Astrocyte (in vitro differentiated cells and primary cell): Measurements from ENCODE around the gene LIPC. TPM values are rescaled to one million over a fixed set of nuclear protein-coding genes. Genes with fewer than 3 reads are reported as not detected.

Experiments
- DNase-seq: peaks from one replicate; pipeline ENCODE4 v3.0.0-alpha.2; 2010; ENCODE audit warnings: low read depth
- FAIRE-seq: peaks from 2 replicates; lab custom pipeline; 2011; peaks lifted over from hg19 to GRCh38; lab: Jason Lieb, UNC
- H2AFZ ChIP-seq: 2 replicates; pipeline ENCODE4 v1.6.0; 2012; ENCODE audit warnings: low read depth, low read length, inconsistent platforms
- H3K27ac ChIP-seq: 2 replicates; pipeline ENCODE4 v1.5.1; 2011; ENCODE audit warnings: low read depth, low read length, inconsistent platforms
- H3K27me3 ChIP-seq: 2 replicates; pipeline ENCODE4 v1.6.0; 2011; ENCODE audit warnings: low read length, inconsistent platforms; ENCODE audit not compliant: insufficient read depth
- H3K36me3 ChIP-seq: 2 replicates; pipeline ENCODE4 v1.5.1; 2011; ENCODE audit warnings: low read length, inconsistent platforms; ENCODE audit not compliant: insufficient read depth
- H3K4me1 ChIP-seq: 2 replicates; pipeline ENCODE4 v1.5.1; 2011; ENCODE audit warnings: low read length, inconsistent platforms; ENCODE audit not compliant: insufficient read depth
- H3K4me2 ChIP-seq: 2 replicates; pipeline ENCODE4 v1.6.0; 2012; ENCODE audit warnings: low read length, inconsistent platforms
- H3K4me3 ChIP-seq: 2 replicates; pipeline ENCODE4 v1.5.1; 2011; ENCODE audit warnings: low read depth, mild to moderate bottlenecking, low read length, inconsistent platforms; ENCODE audit not compliant: insufficient read depth
- H3K79me2 ChIP-seq: 2 replicates; pipeline ENCODE4 v1.6.0; 2012; ENCODE audit warnings: mild to moderate bottlenecking, low read length, inconsistent platforms; ENCODE audit not compliant: insufficient read depth
- H3K9ac ChIP-seq: 2 replicates; pipeline ENCODE4 v1.6.0; 2012; ENCODE audit warnings: mild to moderate bottlenecking, low read length, inconsistent platforms
- H3K9me3 ChIP-seq: 2 replicates; pipeline ENCODE4 v1.5.1; 2012; ENCODE audit warnings: low read depth, mild to moderate bottlenecking, low read length, inconsistent platforms; ENCODE audit not compliant: insufficient read depth
- H4K20me1 ChIP-seq: 2 replicates; pipeline ENCODE4 v1.6.0; 2012; ENCODE audit warnings: low read length, inconsistent platforms; ENCODE audit not compliant: insufficient read depth
- H3K27ac Mint-ChIP-seq: one replicate; pipeline ENCODE4 v1.8.0; 2021; ENCODE audit warnings: mild to moderate bottlenecking, mixed read lengths; ENCODE audit not compliant: unreplicated experiment
- H3K27me3 Mint-ChIP-seq: one replicate; pipeline ENCODE4 v1.8.0; 2021; ENCODE audit warnings: low read depth, mixed read lengths; ENCODE audit not compliant: unreplicated experiment
- H3K36me3 Mint-ChIP-seq: one replicate; pipeline ENCODE4 v1.8.0; 2021; ENCODE audit warnings: low read depth, mixed read lengths; ENCODE audit not compliant: unreplicated experiment
- H3K4me1 Mint-ChIP-seq: one replicate; pipeline ENCODE4 v1.8.0; 2021; ENCODE audit warnings: low read depth, mixed read lengths; ENCODE audit not compliant: unreplicated experiment
- H3K4me3 Mint-ChIP-seq: one replicate; pipeline ENCODE4 v1.8.0; 2021; ENCODE audit warnings: mild to moderate bottlenecking, moderate library complexity, mixed read lengths; ENCODE audit not compliant: unreplicated experiment
- H3K9me3 Mint-ChIP-seq: one replicate; pipeline ENCODE4 v1.8.0; 2021; ENCODE audit warnings: mild to moderate bottlenecking, mixed read lengths; ENCODE audit not compliant: unreplicated experiment
- EZH2 ChIP-seq: IDR thresholded peaks from 2 replicates; pipeline ENCODE4 v1.6.1; 2012; ENCODE audit warnings: mild to moderate bottlenecking, low read length, inconsistent platforms; ENCODE audit not compliant: insufficient read depth
- total RNA-seq: library from RNA; stranded (reverse); gene quantifications from 2 replicates; pipeline ENCODE4 v1.2.1, GENCODE V29; 2021
- TF ChIP-seq, protein P1 (sequence below): IDR thresholded peaks from 2 replicates; pipeline ENCODE4 v1.5.1; 2011; ENCODE audit warnings: low read depth, mild to moderate bottlenecking, inconsistent platforms, low read length, moderate library complexity; ENCODE audit not compliant: insufficient read depth

LIPC gene
- total RNA-seq, 1 donor from 2014 or later, result not detected

DNA sequence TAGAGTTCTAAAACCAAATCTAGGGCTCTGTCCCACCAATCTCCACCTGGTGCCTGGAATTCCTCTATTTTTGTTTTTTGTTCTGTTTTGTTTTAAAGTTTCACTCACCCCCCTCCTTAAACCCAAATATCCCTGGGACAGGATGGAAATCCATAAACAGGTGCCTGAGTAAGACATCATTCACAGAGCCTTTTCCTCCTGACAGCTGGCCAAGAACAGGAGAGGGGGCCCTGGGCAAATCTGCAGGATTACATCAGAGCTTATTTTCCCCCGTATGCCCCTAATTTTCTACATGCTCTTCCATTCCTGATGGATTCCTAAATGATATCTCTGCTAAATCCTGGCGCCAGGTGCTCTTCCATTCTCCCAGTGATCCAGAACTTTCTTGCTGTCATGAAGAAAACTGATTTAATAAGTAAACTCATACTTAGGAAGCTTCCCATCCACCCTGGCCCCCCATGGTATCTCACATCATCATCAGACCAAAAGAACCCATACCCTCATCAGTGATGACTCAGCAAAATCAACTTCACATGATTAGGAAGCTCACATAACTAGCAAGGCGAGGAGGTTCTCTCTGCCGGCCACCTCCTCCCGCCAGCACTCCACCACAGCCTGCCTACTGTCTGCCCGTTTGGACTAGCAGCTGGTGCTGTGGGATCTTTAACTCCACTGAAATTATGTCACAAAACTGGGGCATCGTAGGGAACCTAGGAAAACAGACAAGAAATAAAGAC, 61.0 kb downstream of the LIPC start:
- Histone ChIP-seq H3K9me3 (peaks cover 5% of the 10 kb centered on the region), H4K20me1 (no peaks in the 10 kb centered on the region), H3K27ac (no peak overlapping the region), H3K36me3 (no peaks in the 10 kb centered on the region), H3K79me2 (no peaks in the 10 kb centered on the region), H3K27me3 (peaks cover 3% of the 10 kb centered on the region), H3K4me2 (no peak overlapping the region), H3K4me1 (no peaks in the 10 kb centered on the region), H3K4me3 (no peak overlapping the region), H2AFZ (no peak overlapping the region), H3K9ac (no peak overlapping the region)
- DNase-seq, result no peak
- no peak for FAIRE-seq
- peaks cover 5% of the 10 kb centered on the region for H3K27me3 Mint-ChIP-seq
- TF ChIP-seq, protein P1, sequence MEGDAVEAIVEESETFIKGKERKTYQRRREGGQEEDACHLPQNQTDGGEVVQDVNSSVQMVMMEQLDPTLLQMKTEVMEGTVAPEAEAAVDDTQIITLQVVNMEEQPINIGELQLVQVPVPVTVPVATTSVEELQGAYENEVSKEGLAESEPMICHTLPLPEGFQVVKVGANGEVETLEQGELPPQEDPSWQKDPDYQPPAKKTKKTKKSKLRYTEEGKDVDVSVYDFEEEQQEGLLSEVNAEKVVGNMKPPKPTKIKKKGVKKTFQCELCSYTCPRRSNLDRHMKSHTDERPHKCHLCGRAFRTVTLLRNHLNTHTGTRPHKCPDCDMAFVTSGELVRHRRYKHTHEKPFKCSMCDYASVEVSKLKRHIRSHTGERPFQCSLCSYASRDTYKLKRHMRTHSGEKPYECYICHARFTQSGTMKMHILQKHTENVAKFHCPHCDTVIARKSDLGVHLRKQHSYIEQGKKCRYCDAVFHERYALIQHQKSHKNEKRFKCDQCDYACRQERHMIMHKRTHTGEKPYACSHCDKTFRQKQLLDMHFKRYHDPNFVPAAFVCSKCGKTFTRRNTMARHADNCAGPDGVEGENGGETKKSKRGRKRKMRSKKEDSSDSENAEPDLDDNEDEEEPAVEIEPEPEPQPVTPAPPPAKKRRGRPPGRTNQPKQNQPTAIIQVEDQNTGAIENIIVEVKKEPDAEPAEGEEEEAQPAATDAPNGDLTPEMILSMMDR, result no peak
- no peak for TF ChIP-seq EZH2
- H3K4me1 Mint-ChIP-seq, result peaks cover 5% of the 10 kb centered on the region
- peaks cover 3% of the 10 kb centered on the region for H3K36me3 Mint-ChIP-seq
- no peak overlapping the region for H3K27ac Mint-ChIP-seq
- H3K4me3 Mint-ChIP-seq, result no peak overlapping the region
- H3K9me3 Mint-ChIP-seq, result peaks cover 2% of the 10 kb centered on the region

DNA sequence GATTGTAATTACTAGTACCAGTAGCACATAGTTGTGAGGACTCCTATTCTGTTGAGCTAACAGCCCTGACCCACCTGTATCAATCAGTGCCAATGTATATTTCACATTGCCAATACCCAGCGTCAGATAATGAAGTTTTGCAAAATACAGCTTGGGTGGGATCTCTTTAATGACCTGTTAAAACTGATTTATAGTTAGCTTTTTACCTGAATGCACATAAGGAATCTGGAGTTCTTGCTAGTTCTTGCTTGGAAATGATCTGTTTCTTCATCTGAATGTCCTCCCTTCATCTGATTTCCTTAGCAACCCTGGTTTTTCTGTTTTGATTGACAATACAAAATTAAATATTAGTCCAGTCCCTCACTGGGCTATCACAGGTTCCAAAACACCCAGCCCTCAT, 62.8 kb downstream of the LIPC start:
- FAIRE-seq, result no peak
- H3K4me1 Mint-ChIP-seq, result peaks cover 14% of the 10 kb centered on the region
- Histone ChIP-seq H3K4me2 (no peak overlapping the region), H2AFZ (no peak overlapping the region), H3K27ac (no peak overlapping the region), H3K27me3 (peaks cover 3% of the 10 kb centered on the region), H3K9ac (no peak overlapping the region), H3K36me3 (no peaks in the 10 kb centered on the region), H3K9me3 (peaks cover 1% of the 10 kb centered on the region), H4K20me1 (no peaks in the 10 kb centered on the region), H3K79me2 (no peaks in the 10 kb centered on the region), H3K4me1 (peaks cover 6% of the 10 kb centered on the region), H3K4me3 (no peak overlapping the region)
- DNase-seq, result no peak
- H3K36me3 Mint-ChIP-seq, result no peaks in the 10 kb centered on the region
- peaks cover 5% of the 10 kb centered on the region for H3K27me3 Mint-ChIP-seq
- no peak for TF ChIP-seq EZH2
- TF ChIP-seq, protein P1, result no peak
- H3K4me3 Mint-ChIP-seq, result no peak overlapping the region
- H3K27ac Mint-ChIP-seq, result no peak overlapping the region
- peaks cover 2% of the 10 kb centered on the region for H3K9me3 Mint-ChIP-seq

DNA sequence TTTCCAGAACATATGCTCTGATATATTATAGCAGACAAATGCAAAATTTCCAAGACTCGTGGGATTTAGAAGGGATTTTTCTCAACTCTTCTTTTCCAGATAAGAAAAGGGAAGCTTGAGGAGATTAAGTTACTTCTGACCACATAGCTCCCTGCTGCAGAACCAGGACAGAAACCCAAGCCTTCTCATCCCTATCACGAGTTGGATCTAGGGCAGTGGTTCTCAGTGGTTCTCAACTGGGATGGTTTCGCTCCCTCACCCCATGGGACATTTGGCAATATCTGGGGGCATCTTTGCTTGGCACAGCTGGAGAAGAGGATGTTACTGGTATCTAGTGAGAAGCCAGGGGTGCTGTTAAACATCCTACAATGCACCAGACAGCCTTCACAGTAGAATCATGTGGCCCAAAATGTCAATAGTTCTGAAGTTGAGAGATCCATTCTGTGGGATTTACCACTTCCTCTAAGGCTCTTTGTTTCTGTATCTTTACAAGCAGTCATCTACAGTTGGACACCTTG, 64.2 kb downstream of the LIPC start:
- no peaks in the 10 kb centered on the region for H3K79me2 ChIP-seq
- H3K27me3 Mint-ChIP-seq, result peaks cover 3% of the 10 kb centered on the region
- TF ChIP-seq EZH2, result no peak
- TF ChIP-seq, protein P1, result no peak
- DNase-seq (no peak), FAIRE-seq (no peak)
- H3K36me3 ChIP-seq, result no peaks in the 10 kb centered on the region
- no peaks in the 10 kb centered on the region for H3K9me3 ChIP-seq
- H2AFZ ChIP-seq, result no peak overlapping the region
- H3K4me1 ChIP-seq, result peaks cover 6% of the 10 kb centered on the region
- H3K9ac ChIP-seq, result no peak overlapping the region
- H4K20me1 ChIP-seq, result no peaks in the 10 kb centered on the region
- H3K9me3 Mint-ChIP-seq, result peaks cover 2% of the 10 kb centered on the region
- H3K27me3 ChIP-seq, result peaks cover 3% of the 10 kb centered on the region
- no peaks in the 10 kb centered on the region for H3K36me3 Mint-ChIP-seq
- no peak overlapping the region for H3K4me3 ChIP-seq
- H3K4me1 Mint-ChIP-seq, result peaks cover 20% of the 10 kb centered on the region
- H3K27ac ChIP-seq, result no peak overlapping the region
- H3K4me2 ChIP-seq, result no peak overlapping the region
- H3K27ac Mint-ChIP-seq, result no peak overlapping the region
- H3K4me3 Mint-ChIP-seq, result no peak overlapping the region
